Stomach (tissue), 4 donors: ENCODE measurements around the gene GAST.

Source experiments
- EP300 ChIP-seq: sonication (generic); formaldehyde crosslinking; IDR thresholded peaks from one replicate; pipeline ENCODE4 v1.6.1; 2017; ENCODE audit warnings: antibody characterized with exemption
- POLR2A ChIP-seq, 4 donors: fragments of 450-650 bp; IDR thresholded peaks; one replicate each; pipeline ENCODE4 v1.6.1; 2016; ENCODE audit warnings: antibody characterized with exemption in 4 of 4, control low read depth in 2 of 4, mild to moderate bottlenecking in 1 of 4, moderate library complexity in 1 of 4
- POLR2AphosphoS5 ChIP-seq, 3 donors: sonication (generic); formaldehyde crosslinking; IDR thresholded peaks; one replicate each; pipeline ENCODE4 v1.6.1; 2016; ENCODE audit warnings: antibody characterized with exemption in 3 of 3
- TF ChIP-seq, protein P1 (sequence below), 7 experiments: fragments of 450-650 bp in 4 of 7; fragments of 200-600 bp in 3 of 7; sonication (generic) in 3 of 7; IDR thresholded peaks; one replicate each; pipeline ENCODE4 v1.5.1; 2016 to 2019; ENCODE audit warnings: antibody characterized with exemption in 7 of 7, control low read depth in 2 of 7, mild to moderate bottlenecking in 1 of 7

DNA sequence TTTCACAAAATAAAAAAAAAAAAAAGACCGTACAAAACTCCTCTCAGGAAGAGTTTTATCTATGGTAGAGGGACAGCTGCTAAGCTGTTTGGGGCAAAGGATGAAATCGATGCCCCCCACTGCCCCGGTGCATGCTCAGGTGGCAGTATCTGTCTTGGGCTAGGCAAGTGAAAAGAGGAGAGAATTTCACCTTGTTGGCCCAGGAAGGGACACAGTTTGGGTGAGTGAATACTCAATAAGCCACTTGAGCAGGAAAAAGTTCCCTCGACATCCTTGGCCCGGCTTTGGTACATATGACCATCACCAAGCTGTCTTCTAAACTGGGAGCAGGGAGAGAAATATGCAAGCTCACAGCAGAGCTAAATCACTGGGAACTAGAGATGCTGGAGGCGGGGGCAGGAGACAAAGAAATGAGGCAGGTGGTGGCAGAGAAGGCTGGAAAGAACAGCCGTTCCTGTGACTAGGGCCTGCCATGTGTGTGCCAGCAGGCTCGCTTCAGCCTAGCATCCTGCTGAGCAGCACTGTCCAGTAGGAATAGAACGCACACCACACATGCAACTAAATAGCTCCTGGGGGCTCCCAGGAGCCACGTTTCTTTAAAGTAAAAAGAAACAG lies 31.6 kb upstream of the GAST start:
- TF ChIP-seq, protein P1, sequence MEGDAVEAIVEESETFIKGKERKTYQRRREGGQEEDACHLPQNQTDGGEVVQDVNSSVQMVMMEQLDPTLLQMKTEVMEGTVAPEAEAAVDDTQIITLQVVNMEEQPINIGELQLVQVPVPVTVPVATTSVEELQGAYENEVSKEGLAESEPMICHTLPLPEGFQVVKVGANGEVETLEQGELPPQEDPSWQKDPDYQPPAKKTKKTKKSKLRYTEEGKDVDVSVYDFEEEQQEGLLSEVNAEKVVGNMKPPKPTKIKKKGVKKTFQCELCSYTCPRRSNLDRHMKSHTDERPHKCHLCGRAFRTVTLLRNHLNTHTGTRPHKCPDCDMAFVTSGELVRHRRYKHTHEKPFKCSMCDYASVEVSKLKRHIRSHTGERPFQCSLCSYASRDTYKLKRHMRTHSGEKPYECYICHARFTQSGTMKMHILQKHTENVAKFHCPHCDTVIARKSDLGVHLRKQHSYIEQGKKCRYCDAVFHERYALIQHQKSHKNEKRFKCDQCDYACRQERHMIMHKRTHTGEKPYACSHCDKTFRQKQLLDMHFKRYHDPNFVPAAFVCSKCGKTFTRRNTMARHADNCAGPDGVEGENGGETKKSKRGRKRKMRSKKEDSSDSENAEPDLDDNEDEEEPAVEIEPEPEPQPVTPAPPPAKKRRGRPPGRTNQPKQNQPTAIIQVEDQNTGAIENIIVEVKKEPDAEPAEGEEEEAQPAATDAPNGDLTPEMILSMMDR (IDR thresholded peaks at IDR 0.05), result no peak
- TF ChIP-seq POLR2A (IDR thresholded peaks at IDR 0.05), result no peak
- no peak for TF ChIP-seq EP300
- no peak for TF ChIP-seq POLR2AphosphoS5 (IDR thresholded peaks at IDR 0.05)
